HCT116 (cell line): ENCODE measurements around the gene NAGA. TPM values are rescaled to one million over a fixed set of nuclear protein-coding genes. Genes with fewer than 3 reads are reported as not detected.

Source experiments
- ATAC-seq: fragments of 200-7000 bp; cut with Tn5 transposase; 2 replicates; pipeline ENCODE4 v1.9.1; 2020; ENCODE audit warnings: mild to moderate bottlenecking, moderate library complexity
- BruUV-seq: library from RNA; stranded (reverse); fragments of 400-500 nt; replicated peaks from 2 replicates; lab custom pipeline; 2021; lab: Mats Ljungman, UMichigan
- CTCF ChIA-PET: fragments of 300-600 bp; sonication (Branson Sonifier 250); formaldehyde crosslinking; loops from one replicate; lab custom pipeline; 2021; ENCODE audit warnings: antibody characterized with exemption; lab: Charles Lee
- POLR2A ChIA-PET: fragments of 300-600, 350-600 bp; sonication (Branson Sonifier 250); formaldehyde crosslinking; loops from one replicate; lab custom pipeline; 2021; ENCODE audit warnings: antibody characterized with exemption; lab: Charles Lee
- RAD21 ChIA-PET, 2 experiments: fragments of 300-600 bp; sonication (Branson Sonifier 250); formaldehyde crosslinking; loops; one replicate each; lab custom pipeline; 2023; ENCODE audit warnings: low total read pairs in 2 of 2; ENCODE audit not compliant: uncharacterized antibody in 2 of 2, unreplicated experiment in 2 of 2, low non-redundant PET in 1 of 2; lab: Charles Lee
- DNase-seq: peaks from one replicate; pipeline ENCODE4 v3.0.0-alpha.2; 2010; ENCODE audit warnings: low read depth, low spot score
- H2AFZ ChIP-seq: fragments of 200-600 bp; shearing (Covaris generic), sonication (generic); 2 replicates; pipeline ENCODE4 v1.6.1; 2017; ENCODE audit warnings: low read depth, mixed run types, mixed read lengths, antibody characterized with exemption, low read length; ENCODE audit not compliant: poor library complexity, severe bottlenecking
- H3K27ac ChIP-seq: 2 replicates; pipeline ENCODE4 v1.5.1; 2012; ENCODE audit warnings: low read depth, low read length
- H3K27me3 ChIP-seq: fragments of 200-600 bp; sonication (generic); 2 replicates; pipeline ENCODE4 v1.6.1; 2016; ENCODE audit warnings: mixed run types, low read length, mixed read lengths; ENCODE audit not compliant: insufficient read depth
- H3K36me3 ChIP-seq, 2 experiments: fragments of 200-500 bp in 1 of 2; fragments of 200-600 bp in 1 of 2; sonication (Bioruptor generic) in 1 of 2; sonication (generic) in 1 of 2; 2 replicates each; pipeline versions ENCODE4 v1.5.1 to v1.6.1; 2014 to 2016; ENCODE audit warnings: low read length in 2 of 2, inconsistent platforms in 1 of 2, mixed read lengths in 1 of 2, mixed run types in 1 of 2; ENCODE audit not compliant: insufficient read depth in 2 of 2, control insufficient read depth in 1 of 2
- H3K4me1 ChIP-seq, 2 experiments: fragments of 200-600 bp in 1 of 2; sonication (generic) in 1 of 2; 2 replicates each; pipeline versions ENCODE4 v1.5.1 to v1.6.1; 2012 to 2017; ENCODE audit warnings: low read length in 2 of 2, inconsistent platforms in 1 of 2, mild to moderate bottlenecking in 1 of 2, mixed read lengths in 1 of 2, mixed run types in 1 of 2, moderate library complexity in 1 of 2; ENCODE audit not compliant: insufficient read depth in 2 of 2, control insufficient read depth in 1 of 2
- H3K4me2 ChIP-seq: fragments of 200-600 bp; sonication (generic); 2 replicates; pipeline ENCODE4 v1.6.1; 2017; ENCODE audit warnings: mixed run types, low read length, mixed read lengths
- H3K4me3 ChIP-seq, 2 experiments: fragments of 200-600 bp in 1 of 2; sonication (generic) in 1 of 2; replicated peaks in 1 of 2; 2 replicates each; pipeline ENCODE4 v1.5.1; 2011 to 2016; ENCODE audit warnings: low read length in 2 of 2, control low read depth in 1 of 2, low read depth in 1 of 2, mild to moderate bottlenecking in 1 of 2, mixed read lengths in 1 of 2, mixed run types in 1 of 2
- H3K79me2 ChIP-seq: fragments of 200-600 bp; sonication (generic); 2 replicates; pipeline ENCODE4 v1.6.1; 2017; ENCODE audit warnings: mild to moderate bottlenecking, mixed run types, low read length, moderate library complexity, mixed read lengths; ENCODE audit not compliant: insufficient read depth
- H3K9ac ChIP-seq: fragments of 200-600 bp; sonication (generic); 2 replicates; pipeline ENCODE4 v1.6.1; 2016; ENCODE audit warnings: low read length, mixed read lengths
- H3K9me2 ChIP-seq: fragments of 200-600 bp; sonication (generic), shearing (Covaris generic); 2 replicates; pipeline ENCODE4 v1.6.1; 2017; ENCODE audit warnings: mixed run types, mild to moderate bottlenecking, moderate library complexity; ENCODE audit not compliant: insufficient read depth
- H3K9me3 ChIP-seq, 2 experiments: fragments of 200-500 bp in 1 of 2; fragments of 200-600 bp in 1 of 2; sonication (Bioruptor generic) in 1 of 2; sonication (generic) in 1 of 2; 2 replicates each; pipeline ENCODE4 v1.6.1; 2014 to 2017; ENCODE audit warnings: low read length in 2 of 2, mixed read lengths in 2 of 2, inconsistent platforms in 1 of 2, low read depth in 1 of 2, mild to moderate bottlenecking in 1 of 2, mixed run types in 1 of 2, moderate library complexity in 1 of 2; ENCODE audit not compliant: control insufficient read depth in 1 of 2, insufficient read depth in 1 of 2
- H4K20me1 ChIP-seq: fragments of 200-600 bp; sonication (generic), shearing (Covaris generic); 2 replicates; pipeline ENCODE4 v1.6.1; 2017; ENCODE audit warnings: mixed run types, mild to moderate bottlenecking, moderate library complexity; ENCODE audit not compliant: insufficient read depth
- CBX3 ChIP-seq: IDR thresholded peaks from 2 replicates; pipeline ENCODE4 v1.6.1; 2012; ENCODE audit warnings: low read depth
- CEBPB ChIP-seq: IDR thresholded peaks from 2 replicates; pipeline ENCODE4 v1.6.1; 2012; ENCODE audit warnings: low read depth
- ELF1 ChIP-seq: IDR thresholded peaks from 2 replicates; pipeline ENCODE4 v1.6.1; 2012; ENCODE audit warnings: low read depth, borderline replicate concordance
- MAX ChIP-seq: IDR thresholded peaks from 2 replicates; pipeline ENCODE4 v1.6.1; 2012
- POLR2A ChIP-seq: IDR thresholded peaks from 2 replicates; pipeline ENCODE4 v1.7.0; 2011; ENCODE audit warnings: borderline replicate concordance; ENCODE audit not compliant: insufficient read depth, insufficient read length; ENCODE audit errors: extremely low read depth
- SRF ChIP-seq: IDR thresholded peaks from 2 replicates; pipeline ENCODE4 v1.6.1; 2012; ENCODE audit warnings: low read depth
- ZNF274 ChIP-seq: fragments of 200-500 bp; sonication (Bioruptor generic); IDR thresholded peaks from 2 replicates; pipeline ENCODE4 v1.6.1; 2014; ENCODE audit warnings: mild to moderate bottlenecking, low read depth, low read length, inconsistent platforms
- intact Hi-C: fragments of 100-400 bp; cut with micrococcal nuclease; formaldehyde crosslinking; loops from 2 replicates; pipeline ENCODE4 v1.10.0; 2022
- total RNA-seq: library from RNA; stranded (reverse); gene quantifications from one replicate; pipeline ENCODE4 v1.2.1, GENCODE V29; 2021; ENCODE audit not compliant: unreplicated experiment

Gene NAGA
- total RNA-seq, 1 experiment from 2014 or later: 21.2 TPM

DNA sequence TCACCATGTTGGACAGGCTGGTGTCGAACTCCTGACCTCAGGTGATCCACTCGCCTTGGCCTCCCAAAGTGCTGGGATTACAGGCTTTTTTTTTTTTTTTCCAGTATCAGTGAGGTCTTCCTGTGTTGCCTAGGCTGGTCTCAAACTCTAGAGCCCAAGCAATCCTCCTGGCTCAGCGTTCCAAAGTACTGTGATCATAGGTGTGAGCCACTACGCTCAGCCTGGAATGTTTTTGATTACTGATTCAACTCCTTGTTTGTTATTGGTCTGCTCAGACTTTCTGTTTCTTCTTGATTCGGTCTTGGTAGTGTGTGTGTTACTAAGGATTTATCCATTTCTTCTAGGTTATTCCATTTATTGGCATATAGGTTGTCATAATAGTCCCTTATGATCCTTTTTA, 31.3 kb downstream of the NAGA start:
- Histone ChIP-seq H3K9me3 (peaks cover 8% of the 10 kb centered on the region in 2 experiments; a peak in 2 of 4 replicates), H3K4me2 (no peak overlapping the region), H3K9me2 (no peaks in the 10 kb centered on the region), H3K79me2 (no peaks in the 10 kb centered on the region), H4K20me1 (no peaks in the 10 kb centered on the region), H3K4me1 (no peaks in the 10 kb centered on the region), H3K27ac (no peak overlapping the region), H3K9ac (no peak overlapping the region), H2AFZ (no peak overlapping the region), H3K36me3 (no peaks in the 10 kb centered on the region), H3K4me3 (no peak overlapping the region), H3K27me3 (no peaks in the 10 kb centered on the region)
- ChIA-PET CTCF (no interaction called here), RAD21 (no interaction called here), POLR2A (no interaction called here)
- DNase-seq: no peak
- BruUV-seq: no TSS peak
- intact Hi-C loops: no loop called here
- no peak for TF ChIP-seq SRF
- TF ChIP-seq ZNF274: no peak
- no peak for TF ChIP-seq ELF1
- no peak for TF ChIP-seq CEBPB
- no peak for TF ChIP-seq MAX
- no peak for ATAC-seq

- intact Hi-C loops: no loop called here
- H3K4me1 ChIP-seq: no peaks in the 10 kb centered on the region
- no TSS peak for BruUV-seq
- ATAC-seq: no peak
- peaks cover 4 to 11% of the 10 kb centered on the region in 2 experiments; a peak in 2 of 4 replicates for H3K9me3 ChIP-seq
- ChIA-PET RAD21 (no interaction called here), CTCF (no interaction called here), POLR2A (no interaction called here)
- no peaks in the 10 kb centered on the region for H3K9me2 ChIP-seq
- DNase-seq: no peak
- no peaks in the 10 kb centered on the region for H3K27me3 ChIP-seq
- no peak overlapping the region for H3K4me3 ChIP-seq
- no peaks in the 10 kb centered on the region for H3K79me2 ChIP-seq
- TF ChIP-seq ELF1 (no peak), ZNF274 (no peak), POLR2A (no peak), CBX3 (no peak)
- no peak overlapping the region for H3K9ac ChIP-seq
- no peak overlapping the region for H3K4me2 ChIP-seq
- H3K36me3 ChIP-seq: no peaks in the 10 kb centered on the region
- no peaks in the 10 kb centered on the region for H4K20me1 ChIP-seq
- H3K27ac ChIP-seq: no peak overlapping the region
- no peak overlapping the region for H2AFZ ChIP-seq
Observed at GRCh38 chr22:42035256-42035655, 35.4 kb downstream of the NAGA start.
